Endothelial cell of umbilical vein (primary cell): ENCODE measurements around the gene NUDT8. TPM values are rescaled to one million over a fixed set of nuclear protein-coding genes. Genes with fewer than 3 reads are reported as not detected.

ENCODE experiments used
- BruUV-seq: library from RNA; stranded (reverse); fragments of 400-500 nt; replicated peaks from 2 replicates; lab custom pipeline; 2021; lab: Mats Ljungman, UMichigan
- CTCF ChIA-PET: fragments of 300-600, 350-600 bp; sonication (Branson Sonifier 250); formaldehyde crosslinking; loops from one replicate; lab custom pipeline; 2021; ENCODE audit warnings: antibody characterized with exemption, inconsistent platforms; lab: Charles Lee
- POLR2A ChIA-PET: fragments of 300-600, 350-600 bp; sonication (Branson Sonifier 250); formaldehyde crosslinking; loops from one replicate; lab custom pipeline; 2021; ENCODE audit warnings: antibody characterized with exemption, inconsistent platforms; lab: Charles Lee
- DNase-seq: peaks from one replicate; pipeline ENCODE4 v3.0.0-alpha.2; 2011; ENCODE audit warnings: low read depth, low spot score
- FAIRE-seq: peaks from 2 replicates; lab custom pipeline; 2011; peaks lifted over from hg19 to GRCh38; lab: Jason Lieb, UNC
- H2AFZ ChIP-seq: 2 replicates; pipeline ENCODE4 v1.6.0; 2012; ENCODE audit warnings: low read depth, low read length, control low read depth, inconsistent platforms
- H3K27ac ChIP-seq: 2 replicates; pipeline ENCODE4 v1.5.1; 2011; ENCODE audit warnings: low read depth, mild to moderate bottlenecking, control low read depth, low read length, moderate library complexity; ENCODE audit not compliant: insufficient read depth
- H3K27me3 ChIP-seq, 2 experiments: 2 replicates each; pipeline versions ENCODE4 v1.6.0 to v1.6.1; 2011; ENCODE audit warnings: low read length in 2 of 2, mixed read lengths in 1 of 2; ENCODE audit not compliant: control insufficient read depth in 2 of 2, insufficient read depth in 2 of 2
- H3K36me3 ChIP-seq, 2 experiments: 2 replicates in 1 of 2; 3 replicates in 1 of 2; pipeline ENCODE4 v1.5.1; 2011; ENCODE audit warnings: low read length in 2 of 2, mild to moderate bottlenecking in 1 of 2, moderate library complexity in 1 of 2; ENCODE audit not compliant: control insufficient read depth in 2 of 2, insufficient read depth in 2 of 2; ENCODE audit errors: extremely low read depth in 1 of 2
- H3K4me1 ChIP-seq: 3 replicates; pipeline ENCODE4 v1.5.1; 2011; ENCODE audit warnings: mild to moderate bottlenecking, low read length; ENCODE audit not compliant: control insufficient read depth, insufficient read depth; ENCODE audit errors: extremely low read depth
- H3K4me2 ChIP-seq: 2 replicates; pipeline ENCODE4 v1.6.1; 2011; ENCODE audit warnings: low read length, control low read depth, mixed read lengths; ENCODE audit not compliant: insufficient read depth
- H3K4me3 ChIP-seq, 3 experiments: fragments of 200-600 bp in 1 of 3; sonication (generic), shearing (Covaris generic) in 1 of 3; replicated peaks in 1 of 3; 2 replicates each; pipeline ENCODE4 v1.5.1; 2011 to 2016; ENCODE audit warnings: control low read depth in 3 of 3, low read length in 3 of 3, mild to moderate bottlenecking in 2 of 3, inconsistent platforms in 1 of 3, low read depth in 1 of 3, moderate library complexity in 1 of 3; ENCODE audit not compliant: insufficient read depth in 1 of 3
- H3K79me2 ChIP-seq: 2 replicates; pipeline ENCODE4 v1.6.0; 2012; ENCODE audit warnings: low read length, inconsistent platforms; ENCODE audit not compliant: control insufficient read depth, insufficient read depth
- H3K9ac ChIP-seq: replicated peaks from 2 replicates; pipeline ENCODE3; 2011; ENCODE audit warnings: low read length, control low read depth; ENCODE audit not compliant: insufficient read depth; ENCODE audit errors: extremely low read depth
- H3K9me1 ChIP-seq: replicated peaks from 3 replicates; pipeline ENCODE4 v1.6.0; 2011; ENCODE audit warnings: mild to moderate bottlenecking, low read length; ENCODE audit not compliant: control insufficient read depth, insufficient read depth; ENCODE audit errors: extremely low read depth
- H3K9me3 ChIP-seq: replicated peaks from 2 replicates; pipeline ENCODE4 v1.5.1; 2012; ENCODE audit warnings: low read length, inconsistent platforms; ENCODE audit not compliant: control insufficient read depth, insufficient read depth
- H4K20me1 ChIP-seq: replicated peaks from 2 replicates; pipeline ENCODE3; 2011; ENCODE audit warnings: mild to moderate bottlenecking, low read length; ENCODE audit not compliant: control insufficient read depth, insufficient read depth; ENCODE audit errors: extremely low read depth
- CTCF ChIP-seq, 2 donors: IDR thresholded peaks; 1 replicate in 1 of 2; 2 replicates in 1 of 2; pipeline ENCODE4 v1.5.1; 2011; ENCODE audit warnings: low read length in 2 of 2, mild to moderate bottlenecking in 2 of 2, moderate library complexity in 2 of 2, control low read depth in 1 of 2, inconsistent platforms in 1 of 2, low read depth in 1 of 2; ENCODE audit not compliant: insufficient read depth in 1 of 2; ENCODE audit errors: extremely low read depth in 1 of 2
- EZH2 ChIP-seq: IDR thresholded peaks from 2 replicates; pipeline ENCODE4 v1.6.1; 2012; ENCODE audit warnings: borderline replicate concordance, low read depth, mild to moderate bottlenecking, moderate library complexity, low read length, inconsistent platforms; ENCODE audit not compliant: severe bottlenecking
- FOS ChIP-seq: IDR thresholded peaks from 2 replicates; pipeline ENCODE4 v1.6.1; 2011; ENCODE audit warnings: mild to moderate bottlenecking, low read length, moderate library complexity, borderline replicate concordance; ENCODE audit not compliant: insufficient read depth
- GATA2 ChIP-seq: IDR thresholded peaks from 2 replicates; pipeline ENCODE4 v1.7.0; 2011; ENCODE audit warnings: low read depth, mild to moderate bottlenecking, moderate library complexity, mixed read lengths, low read length; ENCODE audit not compliant: insufficient read length, insufficient read depth
- JUN ChIP-seq: IDR thresholded peaks from 2 replicates; pipeline ENCODE4 v1.6.1; 2011; ENCODE audit warnings: borderline replicate concordance, low read depth; ENCODE audit not compliant: insufficient read length, insufficient read depth
- MAX ChIP-seq: IDR thresholded peaks from 2 replicates; pipeline ENCODE4 v1.6.1; 2011; ENCODE audit not compliant: insufficient read depth, insufficient read length
- MYC ChIP-seq: IDR thresholded peaks from one replicate; pipeline ENCODE4 v1.6.1; 2011; ENCODE audit warnings: mild to moderate bottlenecking, low read depth, low read length
- POLR2A ChIP-seq: IDR thresholded peaks from 2 replicates; pipeline ENCODE4 v1.6.1; 2012; ENCODE audit warnings: low read depth, mild to moderate bottlenecking, control low read depth, low read length
- POLR2AphosphoS5 ChIP-seq: IDR thresholded peaks from 2 replicates; pipeline ENCODE4 v1.6.1; 2012; ENCODE audit warnings: low read depth, mild to moderate bottlenecking, control low read depth, low read length, moderate library complexity; ENCODE audit not compliant: insufficient read depth
- dilution Hi-C: fragments of 300-500 bp; cut with MboI; formaldehyde crosslinking; loops from one replicate; pipeline ENCODE4 v1.15.0; 2019; ENCODE audit warnings: low sequenced_read_pairs; ENCODE audit not compliant: extremely low pct_ligation_motif_present
- intact Hi-C: fragments of 100-400 bp; cut with micrococcal nuclease; formaldehyde crosslinking; loops from one replicate; pipeline ENCODE4 v1.10.0; 2022
- polyA plus RNA-seq, 4 experiments: library from polyadenylated mRNA; depleted of rRNA in 3 of 4; stranded (reverse) in 3 of 4; unstranded in 1 of 4; fragments of >200 nt; gene quantifications; 2 replicates each; pipeline versions ENCODE4 v1.2.1 to v1.2.3, GENCODE V29; 2011 to 2012; ENCODE audit warnings: missing spikeins in 1 of 4
- total RNA-seq: library from RNA; stranded (reverse); gene quantifications from 2 replicates; pipeline ENCODE4 v1.2.3, GENCODE V29; 2021

Gene NUDT8
- total and polyA plus RNA-seq, 2 donors (not counting 3 experiments of a cell fraction or from before 2014, with no cell fraction given) = 14.1 to 20.4 TPM

GRCh38 chr11:67654225-67654624, 24.5 kb upstream of the NUDT8 start:
- TF ChIP-seq CTCF (IDR thresholded peaks at IDR 0.05; ENCODE audit: extremely low read depth in 1 of 2, insufficient read depth in 1 of 2, low read depth in 1 of 2, low read length in 2 of 2) (no peak), JUN (no peak), FOS (no peak), POLR2A (no peak), EZH2 (no peak), MYC (no peak), POLR2AphosphoS5 (no peak), MAX (no peak), GATA2 (no peak)
- Histone ChIP-seq H3K9ac (no peak overlapping the region), H2AFZ (no peak overlapping the region), H3K9me3 (no peaks in the 10 kb centered on the region), H4K20me1 (no peaks in the 10 kb centered on the region), H3K9me1 (no peaks in the 10 kb centered on the region), H3K27me3 (no peaks in the 10 kb centered on the region), H3K36me3 (no peaks in the 10 kb centered on the region), H3K4me1 (no peaks in the 10 kb centered on the region), H3K27ac (no peak overlapping the region), H3K4me3 (no peak overlapping the region), H3K4me2 (no peak overlapping the region), H3K79me2 (no peaks in the 10 kb centered on the region)
- DNase-seq = no peak
- no TSS peak for BruUV-seq
- POLR2A ChIA-PET = no interaction called here
- no peak for FAIRE-seq
- dilution Hi-C loops = no loop called here
- intact Hi-C loops = no loop called here
- CTCF ChIA-PET = interaction anchor here (1.6 kb wide), 1 partner anchor 25 kb away, joined by 9 read pairs; the partner anchor contains the start of gene NUDT8
